Spleen (tissue), 7 donors: ENCODE measurements around the gene FBXO10.

ENCODE experiments used
- POLR2A ChIP-seq, 3 donors: fragments of 450-650 bp; IDR thresholded peaks; one replicate each; pipeline ENCODE4 v1.5.1; 2017; ENCODE audit warnings: antibody characterized with exemption in 3 of 3, mild to moderate bottlenecking in 1 of 3
- POLR2AphosphoS5 ChIP-seq, 3 donors: sonication (generic); formaldehyde crosslinking; IDR thresholded peaks; one replicate each; pipeline ENCODE4 v1.5.1; 2017; ENCODE audit warnings: antibody characterized with exemption in 3 of 3
- TF ChIP-seq, protein P1 (sequence below), 11 experiments: fragments of 200-600 bp in 7 of 11; fragments of 450-650 bp in 4 of 11; sonication (generic) in 4 of 11; IDR thresholded peaks in 8 of 11; conservative IDR thresholded peaks in 3 of 11; 1 replicate in 7 of 11; 2 replicates in 4 of 11; pipeline versions ENCODE4 v1.4.0 to v1.8.0; 2016 to 2021; ENCODE audit warnings: antibody characterized with exemption in 11 of 11, inconsistent platforms in 4 of 11, mild to moderate bottlenecking in 1 of 11
- donor health status: DM: no; HTN: no; CAD: no; lungs with moderate emphysema.
- donor health status: DM: no; HTN: no; CAD: no.
- donor health status: DM: no; HTN: no; CAD: no.

GRCh38 chr9:37511016-37512010, 64.9 kb downstream of the FBXO10 start:
- TF ChIP-seq, protein P1, sequence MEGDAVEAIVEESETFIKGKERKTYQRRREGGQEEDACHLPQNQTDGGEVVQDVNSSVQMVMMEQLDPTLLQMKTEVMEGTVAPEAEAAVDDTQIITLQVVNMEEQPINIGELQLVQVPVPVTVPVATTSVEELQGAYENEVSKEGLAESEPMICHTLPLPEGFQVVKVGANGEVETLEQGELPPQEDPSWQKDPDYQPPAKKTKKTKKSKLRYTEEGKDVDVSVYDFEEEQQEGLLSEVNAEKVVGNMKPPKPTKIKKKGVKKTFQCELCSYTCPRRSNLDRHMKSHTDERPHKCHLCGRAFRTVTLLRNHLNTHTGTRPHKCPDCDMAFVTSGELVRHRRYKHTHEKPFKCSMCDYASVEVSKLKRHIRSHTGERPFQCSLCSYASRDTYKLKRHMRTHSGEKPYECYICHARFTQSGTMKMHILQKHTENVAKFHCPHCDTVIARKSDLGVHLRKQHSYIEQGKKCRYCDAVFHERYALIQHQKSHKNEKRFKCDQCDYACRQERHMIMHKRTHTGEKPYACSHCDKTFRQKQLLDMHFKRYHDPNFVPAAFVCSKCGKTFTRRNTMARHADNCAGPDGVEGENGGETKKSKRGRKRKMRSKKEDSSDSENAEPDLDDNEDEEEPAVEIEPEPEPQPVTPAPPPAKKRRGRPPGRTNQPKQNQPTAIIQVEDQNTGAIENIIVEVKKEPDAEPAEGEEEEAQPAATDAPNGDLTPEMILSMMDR (IDR thresholded peaks at IDR 0.05 in 8 of 11, conservative IDR thresholded peaks at IDR 0.05 in 3 of 11), result peak in 2 of 11 experiments; percentile 10 to 18
- peak in 2 of 3 donors; percentile 10 to 18 for TF ChIP-seq POLR2AphosphoS5 (IDR thresholded peaks at IDR 0.05)
- TF ChIP-seq POLR2A (IDR thresholded peaks at IDR 0.05), result no peak
